Left renal pelvis (tissue), 4 donors: Measurements from ENCODE around the gene KCNB1. TPM values are rescaled to one million over a fixed set of nuclear protein-coding genes. Genes with fewer than 3 reads are reported as not detected.

ENCODE experiments used
- DNase-seq, 4 donors: peaks; one replicate each; pipeline ENCODE4 v3.0.0-alpha.2; 2013; ENCODE audit warnings: low read depth in 4 of 4, low spot score in 3 of 4
- polyA plus RNA-seq, 4 donors: library from polyadenylated mRNA; unstranded; fragments of 120-200 nt; gene quantifications; one replicate each; pipeline ENCODE4 v1.2.1, GENCODE V29; 2013; ENCODE audit not compliant: insufficient read length in 4 of 4

KCNB1 gene
- polyA plus RNA-seq, 4 donors, result 0.63 to 1.9 (median 0.74) TPM

DNA sequence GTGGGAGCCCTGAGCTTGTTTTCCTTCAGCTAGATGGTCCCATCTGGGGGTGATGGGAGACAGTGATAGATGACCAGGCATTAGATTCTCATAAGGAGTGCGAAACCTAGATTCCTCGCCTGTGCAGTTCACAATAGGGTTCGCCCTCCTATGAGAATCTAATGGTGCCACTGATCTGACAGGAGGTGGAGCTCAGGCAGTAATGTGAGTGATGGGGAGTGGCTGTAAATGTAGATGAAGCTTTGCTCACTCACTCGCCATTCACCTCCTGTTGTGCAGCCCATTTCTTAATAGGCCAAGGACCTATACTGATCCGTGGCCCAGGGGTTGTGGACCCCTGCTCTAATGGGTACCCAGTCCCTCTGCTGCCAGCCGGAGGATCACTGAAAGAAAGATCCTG lies 20.7 kb upstream of the KCNB1 start:
- DNase-seq, result no peak

DNA sequence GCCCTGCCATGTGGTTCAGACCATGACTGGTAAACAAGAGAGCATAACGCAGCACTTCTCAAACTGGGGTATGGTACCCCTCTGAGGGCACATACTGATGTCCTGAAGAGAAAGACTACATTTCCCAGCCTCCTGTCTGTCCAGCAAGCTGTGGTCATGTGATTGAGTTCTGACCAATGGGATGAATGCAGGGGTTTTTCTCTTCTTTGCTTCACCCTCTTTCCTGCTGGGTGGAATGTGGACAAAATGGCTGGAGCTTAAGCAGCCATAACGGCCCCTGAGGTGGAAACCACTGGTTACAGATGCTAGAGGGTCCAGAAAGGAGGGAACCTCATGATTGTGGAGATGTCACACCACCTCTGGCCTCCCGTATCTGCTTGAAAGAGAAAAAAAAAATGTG lies 19.4 kb upstream of the KCNB1 start:
- DNase-seq, result no peak

- DNase-seq, result no peak
Observed at GRCh38 chr20:49497398-49497669, 14.9 kb upstream of the KCNB1 start.

GRCh38 chr20:49496553-49497397 lies 14.3 kb upstream of the KCNB1 start:
- no peak for DNase-seq

DNA sequence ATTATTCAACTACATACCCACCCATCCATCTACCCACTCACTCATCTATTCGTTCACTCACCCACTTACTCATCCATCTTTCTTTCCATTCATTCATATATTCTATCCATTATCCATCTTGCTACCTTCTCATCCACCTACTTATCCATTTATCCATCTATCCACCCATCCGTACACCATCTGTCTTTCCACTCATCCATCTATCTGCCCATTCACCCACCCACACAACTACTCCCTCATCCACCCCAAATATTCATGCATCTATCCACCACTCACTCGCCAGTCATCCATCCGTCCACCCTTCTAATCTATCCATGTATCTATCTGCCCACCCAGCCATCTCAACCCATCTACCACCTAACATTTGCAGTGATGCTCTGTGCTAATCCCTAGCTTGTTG lies 13.6 kb upstream of the KCNB1 start:
- DNase-seq, result no peak

- DNase-seq, result no peak
Observed at GRCh38 chr20:49490689-49491088, 8.2 kb upstream of the KCNB1 start.

GRCh38 chr20:49489688-49490087 lies 7.2 kb upstream of the KCNB1 start:
- no peak for DNase-seq

GRCh38 chr20:49486064-49486463 lies 3.6 kb upstream of the KCNB1 start:
- DNase-seq, result no peak

DNA sequence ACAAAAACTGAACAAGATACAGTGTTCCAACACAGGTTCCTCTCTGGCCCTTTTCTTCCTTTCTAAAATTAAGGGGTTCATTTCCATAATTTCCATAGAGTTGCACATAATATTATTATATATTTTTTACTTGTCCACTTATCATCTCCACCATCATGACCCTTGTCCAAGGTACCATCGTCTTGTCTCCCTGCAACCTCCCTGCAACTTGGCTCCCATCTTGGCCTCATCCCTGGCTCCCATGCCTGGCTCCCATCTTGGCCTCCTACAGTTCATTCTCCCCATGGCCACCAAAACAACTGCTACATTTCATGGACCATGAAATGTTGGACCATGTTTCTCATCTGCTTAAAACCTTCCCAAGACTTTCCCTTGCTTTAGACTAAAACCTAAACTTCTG lies 3.1 kb upstream of the KCNB1 start:
- DNase-seq, result no peak

- peak in 3 of 4 donors; percentile 29 to 67 (median 50) for DNase-seq
Observed at GRCh38 chr20:49484180-49485140, 2.0 kb upstream of the KCNB1 start.

- no peak for DNase-seq
Observed at GRCh38 chr20:49483696-49484123, 1.2 kb upstream of the KCNB1 start.

DNA sequence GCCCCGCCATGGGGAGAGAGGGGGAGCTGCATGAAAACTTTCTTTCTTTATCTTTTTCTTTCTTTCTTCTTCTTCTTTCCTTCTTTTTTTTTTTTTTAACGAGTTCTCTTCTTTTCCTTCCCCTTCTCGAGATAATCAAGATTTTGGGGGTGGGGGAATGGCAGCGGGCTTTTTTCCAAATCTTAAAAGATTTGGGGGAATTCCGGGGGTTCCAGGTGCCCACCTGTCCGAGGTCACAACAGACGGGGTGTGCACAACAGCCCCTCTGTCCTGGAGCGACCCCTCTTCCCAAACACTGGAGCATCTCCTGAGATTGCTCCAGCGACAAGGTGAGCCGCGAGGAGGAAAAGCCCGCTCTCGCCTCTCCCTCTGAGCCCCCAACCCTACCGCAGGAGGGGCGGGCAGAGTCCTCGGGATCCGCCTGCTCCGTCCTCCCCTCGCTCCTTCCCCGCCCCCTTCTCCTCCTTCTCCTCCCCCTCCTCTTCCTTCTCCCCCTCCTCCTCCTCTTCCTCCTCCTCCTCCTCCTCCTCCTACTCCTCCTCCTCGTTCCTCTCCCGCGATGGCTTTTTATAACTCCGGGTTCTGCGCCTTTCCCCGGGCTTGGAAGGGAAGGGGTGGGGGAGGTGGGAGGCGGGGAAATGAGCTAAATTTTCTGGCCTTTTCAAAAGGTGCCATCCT lies 689 bp upstream of the KCNB1 start:
- no peak for DNase-seq

DNA sequence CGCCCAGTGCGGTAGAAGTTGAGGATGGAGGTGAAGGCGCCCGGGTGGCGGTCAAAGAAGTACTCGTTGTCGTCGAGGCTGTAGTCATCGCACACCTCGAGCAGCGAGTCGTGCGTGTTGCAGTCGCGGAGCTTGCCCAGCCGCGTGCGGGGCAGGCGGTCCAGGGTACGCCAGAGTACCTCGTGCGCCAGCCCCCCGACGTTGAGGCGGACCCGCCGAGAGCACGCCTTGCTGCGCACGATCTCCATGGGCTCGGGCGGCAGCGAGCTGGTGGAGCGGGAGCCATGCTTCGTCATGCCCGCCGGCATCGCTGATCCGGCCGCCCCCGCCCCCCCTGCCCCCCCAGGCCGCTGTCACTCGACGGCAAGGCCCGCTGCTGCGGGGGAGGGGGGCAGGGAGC lies 295 bp downstream of the KCNB1 start:
- DNase-seq, result no peak

DNA sequence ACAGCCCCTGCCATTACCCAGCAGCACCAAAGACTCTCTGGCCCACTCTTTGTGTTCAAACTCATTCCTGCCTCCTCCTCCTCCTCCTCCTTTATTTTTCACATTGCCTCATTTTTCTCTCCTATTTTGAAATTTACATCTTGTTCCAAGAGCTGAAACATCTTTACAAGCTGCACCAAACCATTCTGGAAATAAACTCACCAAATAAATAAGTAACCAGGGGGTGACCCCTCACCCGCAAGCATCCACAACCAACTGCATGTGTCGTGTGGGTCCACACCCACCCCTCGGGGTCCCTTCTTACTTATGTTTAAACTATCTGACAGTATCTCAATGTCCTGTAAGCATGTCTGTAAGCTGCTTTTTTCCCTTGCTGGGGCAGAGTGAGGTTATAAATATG lies 1.4 kb downstream of the KCNB1 start:
- DNase-seq, result no peak

DNA sequence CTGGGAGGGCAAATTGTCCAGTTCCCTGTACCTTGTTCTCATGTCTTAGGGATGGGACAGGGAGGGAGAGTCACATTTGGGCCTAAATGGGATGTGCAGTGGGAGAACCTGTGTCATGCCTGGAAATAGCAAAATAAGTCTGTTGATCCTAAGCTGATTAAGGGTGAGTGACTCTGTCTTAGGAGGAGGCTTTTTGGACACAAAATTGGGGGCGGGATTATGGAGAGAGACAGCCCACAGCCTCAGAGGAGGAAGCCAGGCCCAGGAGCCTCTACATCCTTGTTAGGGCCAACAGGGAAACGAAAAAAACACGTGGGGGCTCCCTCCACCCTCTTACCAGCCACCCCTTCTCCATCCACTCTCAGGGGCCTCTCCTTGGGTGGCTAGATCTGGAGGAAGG lies 2.2 kb downstream of the KCNB1 start:
- no peak for DNase-seq

DNA sequence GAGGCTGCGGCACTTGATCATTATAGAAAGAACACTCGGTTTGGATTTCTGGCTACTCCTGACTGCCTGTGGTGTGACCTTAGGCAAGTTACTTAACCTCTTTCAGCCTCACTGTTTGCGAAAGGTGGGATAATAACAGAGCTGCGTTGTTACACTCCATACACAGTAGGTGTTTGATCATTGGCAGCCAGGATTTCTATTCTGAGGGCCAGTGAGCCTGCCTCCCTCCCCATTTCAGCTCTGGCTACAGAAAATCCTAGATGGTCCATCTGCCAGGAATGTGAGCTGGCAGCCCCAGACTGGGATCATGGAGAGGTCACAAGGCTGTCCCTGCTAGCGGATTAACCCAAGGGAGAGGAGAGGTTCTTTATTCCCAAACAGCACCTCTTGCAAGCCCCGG lies 2.7 kb downstream of the KCNB1 start:
- no peak for DNase-seq

GRCh38 chr20:49478754-49479689 lies 3.4 kb downstream of the KCNB1 start:
- no peak for DNase-seq

DNA sequence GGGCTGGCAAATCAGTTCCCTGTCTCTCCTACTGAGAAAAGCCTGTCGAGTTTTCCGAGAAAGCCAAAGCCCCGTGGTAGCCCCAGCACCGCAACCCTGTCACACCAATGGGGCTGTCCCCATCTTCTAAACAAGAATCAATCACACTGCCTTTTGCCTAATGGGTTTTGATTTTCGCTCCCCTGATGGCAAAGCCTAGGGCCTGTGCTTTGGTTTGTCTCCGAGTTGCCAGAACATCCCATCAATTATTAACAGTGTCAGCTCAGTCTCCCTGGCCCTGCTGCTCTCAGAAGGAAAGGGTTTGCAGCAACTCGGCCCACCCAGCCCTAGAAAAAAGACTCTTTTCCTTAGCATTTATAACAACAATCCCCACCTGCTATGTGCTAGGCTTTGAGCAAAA lies 4.2 kb downstream of the KCNB1 start:
- DNase-seq, result no peak

- no peak for DNase-seq
Observed at GRCh38 chr20:49477200-49477599, 5.3 kb downstream of the KCNB1 start.

DNA sequence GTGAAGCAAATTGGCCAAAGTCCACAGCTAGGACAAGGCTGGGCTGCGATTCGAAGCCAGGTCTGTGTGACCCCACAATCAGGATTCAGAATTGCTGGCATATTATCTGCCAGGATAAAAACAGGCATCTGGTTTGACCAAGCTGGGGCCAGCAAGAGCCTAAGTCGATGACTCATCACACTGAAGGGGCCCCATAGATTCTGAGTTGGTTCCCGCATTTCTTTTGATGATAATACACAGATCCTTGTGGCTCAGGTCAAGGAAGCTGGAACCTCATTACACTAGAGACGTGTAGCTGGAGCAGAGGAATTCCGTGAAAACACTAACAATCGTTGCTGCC lies 6.5 kb downstream of the KCNB1 start:
- DNase-seq, result no peak
